ENCODE measurements around the gene NHLRC4.

Gene NHLRC4

DNA sequence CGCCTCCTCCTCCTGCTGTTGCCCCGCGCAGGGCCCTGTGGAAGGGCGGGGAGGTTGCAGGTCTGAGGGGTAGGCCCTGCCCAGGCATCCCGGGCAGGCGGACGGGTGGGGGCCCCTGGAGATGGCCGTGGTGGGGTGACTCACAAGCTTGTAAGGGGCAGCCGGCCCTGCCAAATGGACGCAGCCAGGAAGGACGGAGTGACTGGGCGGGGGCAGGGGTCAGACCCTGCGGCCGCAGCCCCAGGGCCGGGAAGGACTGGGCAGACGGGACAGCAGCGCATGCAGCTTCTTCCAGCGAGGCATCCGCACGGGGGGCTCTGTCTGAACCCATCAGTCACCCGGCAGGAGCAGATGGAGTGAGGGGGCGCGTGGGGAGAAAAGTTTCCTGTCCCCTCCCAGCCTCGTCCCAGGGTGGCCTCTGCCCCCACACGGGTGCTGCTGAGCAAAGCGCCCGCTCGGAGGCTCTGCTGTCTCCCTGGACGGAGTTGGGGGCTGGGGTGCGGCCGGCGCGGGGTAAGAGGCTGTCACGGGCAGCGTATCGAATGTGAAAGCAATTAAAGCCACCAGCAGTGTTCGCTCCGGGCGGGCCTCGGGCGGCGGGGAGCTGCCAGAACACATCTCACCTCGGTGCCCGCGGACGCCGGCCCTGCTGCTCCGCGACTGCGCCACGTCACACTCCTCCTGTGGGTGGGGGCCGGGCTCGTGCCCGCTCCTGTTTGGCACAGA is 12.0 kb upstream of the NHLRC4 start:
- no peaks in the 10 kb centered on the region for H3K4me1 Mint-ChIP-seq
- no peak for DNase-seq
- no peaks in the 10 kb centered on the region for H3K9me3 Mint-ChIP-seq
- H3K36me3 Mint-ChIP-seq: peaks cover 4% of the 10 kb centered on the region
- no peak overlapping the region for H3K27ac Mint-ChIP-seq
- CTCF ChIA-PET: no interaction called here
- peaks cover 26% of the 10 kb centered on the region for H3K27me3 Mint-ChIP-seq
- no peak overlapping the region for H3K4me3 Mint-ChIP-seq

DNA sequence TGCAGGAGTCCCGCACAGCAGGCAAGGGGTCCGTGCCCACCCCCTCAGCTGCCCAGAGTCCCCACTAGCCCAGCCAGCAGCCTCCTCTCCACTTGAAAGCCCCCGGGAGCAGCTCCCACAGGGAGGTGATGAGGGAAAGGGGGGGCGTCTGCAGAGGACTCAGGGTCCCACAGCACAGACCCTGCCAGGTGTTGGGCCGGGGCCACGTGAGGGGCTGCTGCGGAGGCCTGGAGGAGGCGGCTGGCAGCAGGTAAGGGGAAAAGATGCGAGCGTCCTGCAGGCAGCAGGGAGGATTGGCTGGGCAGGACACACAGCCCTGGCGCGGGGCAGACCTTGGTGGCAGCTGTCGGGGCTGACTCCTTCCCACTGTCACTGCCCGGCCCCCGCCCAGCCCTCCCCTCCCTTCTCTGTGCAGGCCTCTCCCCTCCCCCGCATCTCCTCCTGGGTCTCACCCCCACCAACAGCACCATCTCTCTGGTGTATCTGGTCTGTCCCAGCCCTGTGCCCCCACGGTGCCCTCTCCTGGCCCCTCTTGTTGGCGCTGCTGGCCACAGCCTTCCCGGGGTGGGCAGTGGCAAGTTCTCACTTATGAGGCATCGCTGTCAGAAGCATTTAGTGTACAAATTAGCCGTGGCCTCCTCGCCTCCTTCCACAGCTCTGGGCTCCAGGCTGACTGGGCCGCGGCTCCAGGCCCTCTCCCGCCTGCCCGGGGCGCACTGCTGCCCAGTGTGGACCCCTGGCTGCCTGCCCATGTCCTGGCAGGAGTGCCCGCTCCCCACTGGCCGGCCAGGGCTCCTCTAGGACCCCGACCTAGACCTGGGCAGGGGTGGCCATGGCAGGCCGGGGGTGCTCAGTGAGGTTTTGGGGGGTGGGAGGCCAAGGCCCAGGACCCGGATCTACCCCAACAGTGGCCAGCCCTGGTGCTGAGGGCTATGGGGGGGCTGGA is 11.0 kb upstream of the NHLRC4 start:
- CTCF ChIA-PET: no interaction called here
- Mint-ChIP-seq H3K36me3 (peaks cover 4% of the 10 kb centered on the region), H3K27ac (no peak overlapping the region), H3K9me3 (no peaks in the 10 kb centered on the region), H3K4me1 (no peaks in the 10 kb centered on the region), H3K27me3 (peaks cover 27% of the 10 kb centered on the region), H3K4me3 (no peak overlapping the region)
- no peak for DNase-seq

DNA sequence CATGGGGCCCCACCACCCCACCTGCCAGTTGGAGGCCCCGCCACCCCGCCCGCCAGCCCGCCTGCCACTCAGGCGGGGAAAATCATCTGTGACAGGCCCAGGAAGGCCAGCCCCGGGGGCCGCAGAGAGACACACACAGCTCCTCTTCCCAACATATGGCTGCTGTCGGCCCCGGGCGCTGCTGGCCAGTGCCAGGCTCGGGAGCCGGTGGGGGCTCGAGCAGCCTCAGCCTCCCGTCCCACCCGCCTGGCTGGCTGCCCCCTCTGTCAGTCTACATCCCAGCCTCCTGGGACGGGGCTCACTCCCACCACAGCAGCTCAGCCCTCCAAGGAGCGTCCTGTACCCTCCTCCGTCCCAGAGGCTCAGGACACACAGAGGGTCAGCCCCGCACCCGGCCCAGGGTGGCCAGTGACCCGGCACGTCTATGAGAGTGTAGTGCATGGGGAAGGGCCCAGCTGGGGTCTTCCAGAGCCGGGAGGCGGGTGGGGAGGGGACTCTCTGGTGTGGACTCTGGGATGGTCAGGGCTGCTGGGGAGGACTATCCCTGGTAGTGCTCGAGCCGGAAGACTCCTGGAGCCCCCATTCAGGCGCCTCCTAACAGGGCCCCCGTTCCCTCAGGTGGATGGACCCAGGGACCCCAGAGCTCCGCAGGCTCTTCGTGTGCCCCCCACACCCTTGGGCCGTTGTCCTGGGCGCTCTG is 10.2 kb upstream of the NHLRC4 start:
- H3K27me3 Mint-ChIP-seq: peaks cover 35% of the 10 kb centered on the region
- H3K4me1 Mint-ChIP-seq: no peaks in the 10 kb centered on the region
- H3K27ac Mint-ChIP-seq: no peak overlapping the region
- peaks cover 2% of the 10 kb centered on the region for H3K36me3 Mint-ChIP-seq
- no peak for DNase-seq
- CTCF ChIA-PET: no interaction called here
- H3K4me3 Mint-ChIP-seq: no peak overlapping the region
- no peaks in the 10 kb centered on the region for H3K9me3 Mint-ChIP-seq

DNA sequence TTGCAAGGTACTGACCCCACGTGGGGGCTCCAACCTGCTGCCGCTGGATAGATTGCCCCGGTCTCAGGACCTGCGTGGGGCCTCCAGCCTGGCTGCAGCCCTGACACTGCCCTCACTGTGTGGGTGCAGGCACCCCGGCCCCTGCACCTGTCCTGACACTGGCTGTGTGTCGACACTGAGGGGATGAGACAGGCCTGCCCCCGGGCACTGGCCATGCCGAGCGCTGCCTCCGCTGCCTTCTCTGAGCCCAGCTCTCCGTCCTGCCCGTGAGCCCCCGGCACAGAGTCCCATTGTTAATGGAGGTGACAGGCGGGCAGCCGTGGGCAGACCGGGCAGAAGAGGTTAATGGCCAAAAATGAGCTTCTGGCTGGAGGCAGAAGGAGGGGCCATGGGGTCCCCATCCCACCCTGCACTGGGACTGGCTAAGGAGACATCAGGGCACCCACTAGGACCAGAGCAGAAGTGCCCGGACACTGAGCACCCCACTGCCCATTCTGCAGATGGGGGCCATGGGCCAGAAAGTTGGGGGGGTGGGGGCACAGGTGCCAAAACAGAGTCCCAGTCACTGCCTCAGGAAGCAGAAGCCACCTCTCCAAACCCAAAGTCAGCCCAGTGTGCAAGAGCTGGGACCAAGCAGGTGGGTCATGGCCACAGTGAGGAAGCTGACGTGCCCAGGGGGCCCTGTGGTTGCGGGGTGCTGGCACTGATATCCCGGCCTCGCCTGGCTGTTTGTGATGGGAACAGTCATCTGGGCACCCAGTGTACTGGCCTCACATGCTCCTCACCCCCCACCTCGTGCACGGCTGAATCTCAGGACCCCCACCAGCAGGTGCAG is 9.1 kb upstream of the NHLRC4 start:
- H3K9me3 Mint-ChIP-seq: no peaks in the 10 kb centered on the region
- H3K27ac Mint-ChIP-seq: no peak overlapping the region
- DNase-seq: no peak
- peaks cover 2% of the 10 kb centered on the region for H3K36me3 Mint-ChIP-seq
- peaks cover 45% of the 10 kb centered on the region for H3K27me3 Mint-ChIP-seq
- no peak overlapping the region for H3K4me3 Mint-ChIP-seq
- CTCF ChIA-PET: no interaction called here
- H3K4me1 Mint-ChIP-seq: no peaks in the 10 kb centered on the region

DNA sequence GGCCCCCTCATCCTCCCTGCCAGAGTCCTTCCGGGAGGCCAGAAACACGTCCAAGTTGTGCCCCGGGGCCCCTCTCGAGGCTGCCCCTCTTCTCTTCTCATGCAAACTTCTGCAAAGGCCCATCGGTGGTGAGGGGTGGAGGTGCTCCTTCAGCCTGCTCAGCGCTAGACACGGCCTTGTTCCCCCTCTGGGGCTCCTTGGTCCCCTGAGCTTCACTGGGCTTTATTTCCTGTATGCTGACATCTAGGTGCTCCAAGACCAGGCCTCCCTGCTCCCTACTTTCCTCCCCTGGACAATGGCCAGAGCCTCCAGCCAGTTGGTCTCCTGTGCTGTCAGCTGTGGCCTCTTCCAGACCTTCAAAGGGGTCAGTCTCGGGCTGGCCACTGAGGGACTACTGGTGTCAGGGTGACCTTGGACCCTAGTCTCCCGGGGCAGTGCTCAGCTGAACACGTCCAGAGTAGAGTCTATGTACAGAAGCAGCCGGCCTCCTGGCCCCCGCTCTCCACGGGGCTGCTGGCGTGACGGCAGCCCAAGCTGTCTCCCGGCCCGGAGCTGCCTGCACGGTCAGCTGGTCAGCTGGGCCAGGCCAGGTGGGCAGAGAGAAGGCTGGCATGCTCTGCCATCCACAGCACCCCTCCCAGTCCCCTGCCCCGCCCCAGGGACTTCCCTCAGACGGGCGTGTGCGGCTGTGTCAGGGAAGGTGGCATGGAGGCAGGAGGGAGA is 8.3 kb upstream of the NHLRC4 start:
- no peak overlapping the region for H3K4me3 Mint-ChIP-seq
- no peaks in the 10 kb centered on the region for H3K9me3 Mint-ChIP-seq
- peaks cover 2% of the 10 kb centered on the region for H3K36me3 Mint-ChIP-seq
- peaks cover 52% of the 10 kb centered on the region for H3K27me3 Mint-ChIP-seq
- H3K27ac Mint-ChIP-seq: no peak overlapping the region
- no peak for DNase-seq
- CTCF ChIA-PET: no interaction called here
- H3K4me1 Mint-ChIP-seq: no peaks in the 10 kb centered on the region

DNA sequence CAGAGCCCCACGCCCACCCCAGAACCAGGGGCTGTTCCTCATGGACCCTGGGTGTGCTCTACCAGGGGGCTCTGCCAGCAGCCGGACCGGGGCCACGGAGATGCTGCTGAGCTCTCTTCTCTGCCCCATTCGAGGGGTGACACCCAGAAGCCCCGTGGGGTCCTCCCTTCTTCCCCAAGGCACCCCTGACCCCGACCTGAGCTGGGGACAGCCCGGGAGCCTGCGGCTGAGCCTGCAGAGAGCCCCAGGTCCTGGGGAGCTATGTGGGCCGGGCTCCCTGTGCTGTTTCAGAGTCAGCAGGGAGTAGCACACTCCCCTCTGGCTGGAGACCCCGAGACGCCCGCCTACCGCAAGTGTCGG is 7.8 kb upstream of the NHLRC4 start:
- H3K9me3 Mint-ChIP-seq: no peaks in the 10 kb centered on the region
- no peaks in the 10 kb centered on the region for H3K4me1 Mint-ChIP-seq
- H3K36me3 Mint-ChIP-seq: peaks cover 2% of the 10 kb centered on the region
- H3K27ac Mint-ChIP-seq: no peak overlapping the region
- no peak for DNase-seq
- H3K4me3 Mint-ChIP-seq: no peak overlapping the region
- CTCF ChIA-PET: no interaction called here
- H3K27me3 Mint-ChIP-seq: peaks cover 52% of the 10 kb centered on the region

DNA sequence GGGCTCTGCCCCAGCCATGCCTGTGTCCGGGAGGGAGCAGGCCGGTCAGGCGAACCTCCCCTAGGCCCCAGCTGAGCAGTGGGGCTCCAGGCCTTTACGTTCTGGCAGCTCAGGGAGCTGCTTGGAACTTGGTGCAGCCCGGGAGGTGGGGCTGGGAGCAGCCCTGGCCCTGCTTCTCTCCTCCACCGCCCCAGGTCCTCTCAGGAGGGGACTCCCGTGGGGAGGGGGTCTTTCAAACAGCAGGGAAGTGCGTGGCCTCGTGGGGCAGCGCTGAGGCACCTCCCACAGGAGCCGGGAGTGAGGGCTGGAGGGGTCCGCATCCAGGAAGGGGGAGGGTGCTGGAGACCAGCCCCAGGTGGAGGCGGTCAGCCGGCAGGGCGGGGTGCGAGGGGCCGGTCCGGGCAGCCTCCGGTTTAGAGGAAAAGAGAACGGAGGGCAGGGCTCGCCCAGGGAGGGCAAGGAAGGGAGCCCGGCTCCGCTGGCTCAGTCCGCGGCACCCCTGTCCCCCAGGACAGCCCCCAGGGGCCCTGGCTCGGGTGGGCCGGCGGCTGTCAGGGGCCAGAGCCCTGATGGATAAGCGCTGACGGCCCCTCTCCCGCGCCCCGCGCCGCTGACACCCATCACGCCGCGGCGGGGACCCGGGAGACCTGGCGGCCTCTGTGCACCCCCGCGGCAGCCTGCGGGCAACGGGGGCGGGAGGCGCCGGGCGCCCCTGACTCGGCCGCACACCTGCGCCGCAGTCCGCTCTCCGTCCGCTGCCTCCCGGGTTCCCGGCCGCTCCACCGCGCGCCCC is 7.2 kb upstream of the NHLRC4 start:
- H3K27ac Mint-ChIP-seq: no peak overlapping the region
- CTCF ChIA-PET: no interaction called here
- H3K36me3 Mint-ChIP-seq: no peaks in the 10 kb centered on the region
- no peak overlapping the region for H3K4me3 Mint-ChIP-seq
- no peak for DNase-seq
- H3K9me3 Mint-ChIP-seq: no peaks in the 10 kb centered on the region
- H3K27me3 Mint-ChIP-seq: peaks cover 52% of the 10 kb centered on the region
- no peaks in the 10 kb centered on the region for H3K4me1 Mint-ChIP-seq

DNA sequence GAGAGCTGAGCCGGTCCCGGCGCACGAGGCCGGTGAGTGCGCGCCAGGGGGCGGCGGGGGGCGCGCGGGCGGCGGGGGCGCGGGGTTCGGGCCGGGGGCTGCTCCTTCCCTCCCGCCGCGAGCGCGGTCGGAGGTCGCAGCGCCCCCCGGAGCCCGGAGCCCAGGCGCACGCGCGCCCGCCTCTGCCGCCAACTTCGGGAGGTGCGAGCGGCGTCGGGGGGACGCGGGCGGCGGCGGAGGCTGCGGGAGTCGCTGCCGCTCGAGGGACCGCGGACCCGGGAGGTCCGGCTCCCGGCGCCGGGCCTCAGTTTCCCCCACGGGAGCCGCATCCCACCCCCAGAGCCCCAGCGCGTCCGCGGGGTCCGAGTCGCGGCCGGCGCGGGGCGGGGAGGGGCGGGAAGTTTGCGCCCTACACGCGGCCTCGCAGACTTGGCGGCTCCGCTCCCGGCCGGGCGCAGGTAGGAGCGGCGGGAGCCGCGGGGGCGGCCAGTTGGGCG is 6.6 kb upstream of the NHLRC4 start, which contains the start of gene PRR35:
Gene PRR35 (plus strand): TSS at position 191 of the 497 bp plus-strand sequence. CDS start 2,901 bp downstream, outside the sequence.
- CTCF ChIA-PET: no interaction called here

DNA sequence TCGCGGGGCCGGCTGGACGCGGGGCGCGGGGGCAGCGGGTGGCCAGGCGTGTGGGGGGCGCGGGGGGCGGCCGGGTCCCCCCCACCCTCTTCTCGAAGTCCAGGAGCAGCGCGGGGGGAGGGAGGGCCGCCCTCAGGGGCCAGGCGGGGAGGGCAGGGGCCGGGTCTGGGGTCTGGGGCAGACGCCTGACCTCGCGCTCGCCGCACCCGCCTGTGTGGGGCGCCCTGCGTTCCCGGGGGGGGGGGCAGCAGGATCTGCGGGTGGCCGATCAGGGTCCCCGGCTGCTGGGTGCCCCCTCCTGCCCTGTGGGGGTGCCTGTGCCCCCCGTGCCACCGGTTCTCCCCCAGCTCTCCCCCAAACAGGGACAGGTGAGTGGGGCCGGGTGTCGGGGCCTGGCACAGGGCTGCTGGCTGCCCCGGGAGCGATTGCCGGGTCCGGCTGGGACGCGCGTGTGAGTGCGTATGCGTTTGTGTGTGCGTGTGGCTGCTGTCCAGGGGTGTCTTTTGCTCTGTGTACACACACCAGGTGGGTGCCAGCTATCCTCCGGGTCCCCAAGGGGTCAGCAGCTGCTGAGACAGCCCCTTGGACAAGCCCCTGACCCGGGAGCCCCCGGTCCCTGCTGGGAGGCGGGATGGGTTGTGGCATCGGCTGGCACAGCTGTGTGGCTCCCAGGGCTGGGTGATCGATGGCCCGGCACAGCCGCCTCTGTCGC is 5.9 kb upstream of the NHLRC4 start:
- Mint-ChIP-seq H3K9me3 (no peaks in the 10 kb centered on the region), H3K4me1 (no peaks in the 10 kb centered on the region), H3K4me3 (no peak overlapping the region), H3K36me3 (no peaks in the 10 kb centered on the region), H3K27ac (no peak overlapping the region), H3K27me3 (peaks cover 52% of the 10 kb centered on the region)
- CTCF ChIA-PET: no interaction called here
- no peak for DNase-seq

More for the DNA sequence above, 6.6 kb upstream of the NHLRC4 start, which contains the start of gene PRR35:
- Mint-ChIP-seq H3K9me3 (no peaks in the 10 kb centered on the region), H3K27me3 (peaks cover 52% of the 10 kb centered on the region), H3K36me3 (no peaks in the 10 kb centered on the region), H3K4me1 (no peaks in the 10 kb centered on the region), H3K27ac (no peak within 1 kb of the TSS), H3K4me3 (no peak within 1 kb of the TSS)
- DNase-seq: no peak

DNA sequence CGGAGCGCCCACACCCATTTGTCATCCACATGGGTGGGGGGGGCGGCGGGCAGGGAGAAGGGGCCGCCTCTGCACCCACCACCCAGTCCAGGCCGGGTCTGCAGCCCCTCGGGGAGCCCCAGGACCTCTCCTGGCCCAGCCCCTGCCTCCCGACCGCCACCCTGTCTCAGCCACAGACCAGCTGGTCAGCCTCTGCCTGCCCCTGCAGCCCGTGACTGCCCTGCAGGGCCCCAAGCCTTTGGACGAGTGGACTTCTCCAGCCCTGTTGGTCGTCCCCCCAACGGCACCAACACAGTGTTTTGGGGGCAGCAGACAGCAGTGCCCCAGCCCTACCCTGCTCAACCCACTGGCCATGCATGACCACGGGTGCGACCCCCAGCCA is 5.4 kb upstream of the NHLRC4 start:
- CTCF ChIA-PET: no interaction called here
- Mint-ChIP-seq H3K27me3 (peaks cover 52% of the 10 kb centered on the region), H3K27ac (no peak overlapping the region), H3K9me3 (no peaks in the 10 kb centered on the region), H3K4me1 (peaks cover under 1% of the 10 kb centered on the region), H3K4me3 (no peak overlapping the region), H3K36me3 (no peaks in the 10 kb centered on the region)
- DNase-seq: no peak

DNA sequence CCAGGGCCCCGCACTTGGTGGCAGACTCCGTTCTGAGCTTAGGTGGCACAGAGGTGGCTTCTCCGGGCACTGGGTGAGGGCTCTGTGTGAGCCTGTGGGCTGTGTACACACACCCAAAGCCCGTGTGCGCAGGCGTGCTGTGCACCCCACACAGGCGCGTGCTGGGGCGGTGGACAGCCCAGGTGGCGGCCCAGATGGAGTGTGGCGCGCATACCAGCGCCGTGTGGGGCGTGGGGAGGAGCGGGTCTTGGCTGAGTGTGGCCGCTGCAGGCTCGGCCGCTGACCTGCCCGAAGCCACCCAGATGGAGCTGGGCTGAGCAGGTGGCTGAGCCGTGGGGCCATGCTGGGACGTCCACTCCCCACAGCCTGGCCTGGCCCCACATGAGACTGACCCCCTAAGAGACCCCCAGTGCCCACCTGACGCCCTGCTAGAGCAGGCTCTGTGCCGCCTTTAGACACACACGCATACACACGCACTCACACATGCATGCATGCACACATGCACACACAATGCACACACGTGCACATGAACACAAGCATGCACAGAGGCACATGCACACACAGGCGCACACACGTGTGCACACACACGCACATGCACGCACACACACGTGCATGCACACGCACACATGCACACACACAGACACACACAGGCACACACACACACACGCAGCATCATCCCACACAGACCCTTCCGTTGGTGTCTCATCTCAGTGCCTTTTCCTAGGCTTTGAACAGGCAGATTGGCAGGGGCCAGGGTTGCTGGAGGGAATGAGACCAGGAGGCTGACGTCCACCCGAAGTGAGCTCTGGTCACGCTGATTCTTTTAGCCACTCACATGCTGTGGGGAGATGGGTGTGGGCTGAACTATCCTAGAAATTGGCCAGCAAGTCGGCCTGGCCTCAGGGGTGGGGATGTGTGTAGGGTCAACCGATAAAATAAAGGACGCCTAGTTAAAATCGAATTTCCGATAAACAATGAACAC is 4.6 kb upstream of the NHLRC4 start:
- DNase-seq: no peak
- H3K27ac Mint-ChIP-seq: no peak overlapping the region
- H3K4me1 Mint-ChIP-seq: peaks cover 9% of the 10 kb centered on the region
- H3K36me3 Mint-ChIP-seq: no peaks in the 10 kb centered on the region
- CTCF ChIA-PET: no interaction called here
- H3K9me3 Mint-ChIP-seq: no peaks in the 10 kb centered on the region
- peaks cover 51% of the 10 kb centered on the region for H3K27me3 Mint-ChIP-seq
- no peak overlapping the region for H3K4me3 Mint-ChIP-seq
